Neural cell (in vitro differentiated cells): ENCODE results near the gene ZNF14. TPM values are rescaled to one million over a fixed set of nuclear protein-coding genes. Genes with fewer than 3 reads are reported as not detected.
A peak's percentile ranks its signal among the peaks of the same experiment; 100 is the strongest.

Experiments
- H2AFZ ChIP-seq: fragments of 200-600, 300-800 bp; sonication (generic), shearing (Covaris generic); 2 replicates; pipeline ENCODE4 v1.6.0; 2014; ENCODE audit warnings: low read depth, mild to moderate bottlenecking, antibody characterized with exemption, low read length, moderate library complexity
- H3F3A ChIP-seq: fragments of 200-600 bp; shearing (Covaris generic); 2 replicates; pipeline ENCODE4 v1.6.1; 2016; ENCODE audit warnings: mild to moderate bottlenecking, moderate library complexity, mixed read lengths, antibody characterized with exemption, low read length; ENCODE audit not compliant: insufficient read depth, poor library complexity, severe bottlenecking
- H3K27ac ChIP-seq: fragments of 200-600, 300-800 bp; sonication (generic), shearing (Covaris generic); 2 replicates; pipeline ENCODE4 v1.5.1; 2014; ENCODE audit warnings: mild to moderate bottlenecking, low read length, moderate library complexity
- H3K27me3 ChIP-seq: fragments of 300-800, 200-600 bp; sonication (generic), shearing (Covaris generic); 2 replicates; pipeline ENCODE4 v1.6.0; 2014; ENCODE audit warnings: mild to moderate bottlenecking, low read depth, low read length, moderate library complexity; ENCODE audit not compliant: insufficient read depth
- H3K36me3 ChIP-seq: fragments of 300-800, 200-600 bp; sonication (generic), shearing (Covaris generic); 2 replicates; pipeline ENCODE4 v1.5.1; 2014; ENCODE audit warnings: mild to moderate bottlenecking, antibody characterized with exemption, low read length, moderate library complexity; ENCODE audit not compliant: insufficient read depth
- H3K4me2 ChIP-seq: fragments of 300-800, 200-600 bp; sonication (generic), shearing (Covaris generic); 2 replicates; pipeline ENCODE4 v1.6.0; 2014; ENCODE audit warnings: mild to moderate bottlenecking, low read length
- H3K4me3 ChIP-seq: fragments of 300-800, 200-600 bp; sonication (generic), shearing (Covaris generic); 2 replicates; pipeline ENCODE4 v1.5.1; 2014; ENCODE audit warnings: mild to moderate bottlenecking, low read length, moderate library complexity
- H3K79me2 ChIP-seq: fragments of 200-600 bp; shearing (Covaris generic); replicated peaks from 2 replicates; pipeline ENCODE4 v1.6.0; 2014; ENCODE audit warnings: mild to moderate bottlenecking, low read length, moderate library complexity; ENCODE audit not compliant: insufficient read depth
- H3K9ac ChIP-seq: fragments of 300-800, 200-600 bp; sonication (generic), shearing (Covaris generic); 2 replicates; pipeline ENCODE4 v1.6.1; 2016; ENCODE audit warnings: mild to moderate bottlenecking, low read length, mixed read lengths
- H3K9me2 ChIP-seq: fragments of 200-600 bp; shearing (Covaris generic); 2 replicates; pipeline ENCODE4 v1.6.1; 2016; ENCODE audit warnings: mild to moderate bottlenecking, low read length, mixed read lengths; ENCODE audit not compliant: insufficient read depth
- H3K9me3 ChIP-seq: fragments of 200-600, 300-800 bp; sonication (generic), shearing (Covaris generic); 2 replicates; pipeline ENCODE4 v1.6.1; 2016; ENCODE audit warnings: mild to moderate bottlenecking, mixed run types, low read length, moderate library complexity, mixed read lengths
- H4K20me1 ChIP-seq: fragments of 200-600 bp; shearing (Covaris generic); 2 replicates; pipeline ENCODE4 v1.6.1; 2016; ENCODE audit warnings: mild to moderate bottlenecking, mixed run types; ENCODE audit not compliant: insufficient read depth
- CTCF ChIP-seq: fragments of 450-650 bp; IDR thresholded peaks from 2 replicates; pipeline ENCODE4 v1.5.1; 2014; ENCODE audit warnings: antibody characterized with exemption, mild to moderate bottlenecking, moderate library complexity; ENCODE audit not compliant: poor library complexity, severe bottlenecking
- EP300 ChIP-seq: fragments of 450-650 bp; conservative IDR thresholded peaks from 2 replicates; pipeline ENCODE4 v1.6.1; 2014; ENCODE audit warnings: antibody characterized with exemption, mild to moderate bottlenecking, moderate library complexity; ENCODE audit not compliant: poor library complexity, severe bottlenecking
- EZH2 ChIP-seq: fragments of 200-600, 300-800 bp; shearing (Covaris generic), sonication (generic); IDR thresholded peaks from 2 replicates; pipeline ENCODE4 v1.6.1; 2014; ENCODE audit warnings: antibody characterized with exemption, low read length, borderline replicate concordance, mild to moderate bottlenecking; ENCODE audit not compliant: insufficient read depth, poor library complexity, severe bottlenecking
- MXI1 ChIP-seq: fragments of 450-650 bp; conservative IDR thresholded peaks from 2 replicates; pipeline ENCODE4 v1.6.1; 2014; ENCODE audit warnings: antibody characterized with exemption, mild to moderate bottlenecking; ENCODE audit not compliant: poor library complexity, severe bottlenecking
- POLR2AphosphoS5 ChIP-seq: IDR thresholded peaks from 2 replicates; pipeline ENCODE4 v1.6.1; 2012
- RAD21 ChIP-seq: fragments of 450-650 bp; conservative IDR thresholded peaks from 2 replicates; pipeline ENCODE4 v1.6.1; 2014; ENCODE audit warnings: antibody characterized with exemption, mild to moderate bottlenecking, moderate library complexity
- REST ChIP-seq: IDR thresholded peaks from 2 replicates; pipeline ENCODE4 v1.6.1; 2012; ENCODE audit warnings: borderline replicate concordance
- SMC3 ChIP-seq: fragments of 450-650 bp; conservative IDR thresholded peaks from 2 replicates; pipeline ENCODE4 v1.6.1; 2014; ENCODE audit warnings: antibody characterized with exemption, mild to moderate bottlenecking, moderate library complexity; ENCODE audit not compliant: poor library complexity
- TAF1 ChIP-seq: IDR thresholded peaks from 2 replicates; pipeline ENCODE4 v1.6.1; 2012; ENCODE audit warnings: low read depth
- polyA plus RNA-seq: library from polyadenylated mRNA; depleted of rRNA; stranded (reverse); fragments of >200 nt; gene quantifications from 2 replicates; pipeline ENCODE4 v1.2.3, GENCODE V29; 2014

The ZNF14 gene
- polyA plus RNA-seq, 1 donor from 2014 or later, result 8.2 TPM

GRCh38 chr19:19778666-19779065 is 45.8 kb upstream of the ZNF14 start:
- Histone ChIP-seq H3K4me2 (no peak overlapping the region), H3K4me3 (no peak overlapping the region), H3K27me3 (no peaks in the 10 kb centered on the region), H3K9ac (no peak overlapping the region), H3F3A (no peaks in the 10 kb centered on the region), H3K27ac (no peak overlapping the region), H2AFZ (no peak overlapping the region), H4K20me1 (no peaks in the 10 kb centered on the region), H3K36me3 (no peaks in the 10 kb centered on the region), H3K79me2 (peaks cover 12% of the 10 kb centered on the region), H3K9me2 (no peaks in the 10 kb centered on the region), H3K9me3 (no peaks in the 10 kb centered on the region)
- no peak for TF ChIP-seq POLR2AphosphoS5
- no peak for TF ChIP-seq REST
- no peak for TF ChIP-seq TAF1

GRCh38 chr19:19777692-19778091 is 44.8 kb upstream of the ZNF14 start:
- TF ChIP-seq CTCF, result no peak
- no peak for TF ChIP-seq RAD21
- TF ChIP-seq EP300, result no peak
- TF ChIP-seq POLR2AphosphoS5, result no peak
- TF ChIP-seq REST, result no peak
- no peak for TF ChIP-seq MXI1
- TF ChIP-seq SMC3, result no peak
- TF ChIP-seq TAF1, result no peak
- TF ChIP-seq EZH2, result no peak
- H3K4me2 ChIP-seq, result no peak overlapping the region
- H3K36me3 ChIP-seq, result no peaks in the 10 kb centered on the region
- H3K9me3 ChIP-seq, result no peaks in the 10 kb centered on the region
- H3K9me2 ChIP-seq, result no peaks in the 10 kb centered on the region
- no peak overlapping the region for H3K27ac ChIP-seq
- no peaks in the 10 kb centered on the region for H4K20me1 ChIP-seq
- no peak overlapping the region for H3K9ac ChIP-seq
- H2AFZ ChIP-seq, result no peak overlapping the region
- peaks cover 12% of the 10 kb centered on the region for H3K79me2 ChIP-seq
- H3K27me3 ChIP-seq, result no peaks in the 10 kb centered on the region
- no peaks in the 10 kb centered on the region for H3F3A ChIP-seq
- peak overlapping the region; percentile 70 for H3K4me3 ChIP-seq
